ENCODE measurements around the gene LINGO3. TPM values are rescaled to one million over a fixed set of nuclear protein-coding genes. Genes with fewer than 3 reads are reported as not detected.

Gene LINGO3
- total and polyA plus RNA-seq, 2 of the 4 experiments (the other 2 are of a cell fraction), result not detected

GRCh38 chr19:2328401-2329148 is 20.6 kb upstream of the LINGO3 start, which contains the start of the genes LSM7 and SPPL2B:
LSM7 (minus strand) TSS chr19:2328586; CDS start chr19:2328566, 20 bp downstream.
SPPL2B (plus strand) TSS chr19:2328684; CDS start chr19:2328710, 26 bp downstream.
- ChIA-PET CTCF (no interaction called here), POLR2A (ENCODE audit: unreplicated experiment) (no interaction called here)
- Histone ChIP-seq H2BK5ac (ENCODE audit: low read depth, low read length, poor library complexity, severe bottlenecking) (peak within 1 kb of the TSS; percentile 92), H4K8ac (ENCODE audit: low read depth in 2 of 2, low read length in 2 of 2) (peak within 1 kb of the TSS; percentile 98), H2AK5ac (ENCODE audit: low read depth, low read length) (peak within 1 kb of the TSS; percentile 99), H3K4me2 (ENCODE audit: low read depth, low read length) (peak within 1 kb of the TSS; percentile 84), H2BK120ac (ENCODE audit: low read depth, low read length) (peak within 1 kb of the TSS; percentile 69), H2BK20ac (ENCODE audit: low read depth, low read length) (no peak within 1 kb of the TSS), H3K36me3 (ENCODE audit: control insufficient read depth, insufficient read depth, low read length) (peaks cover 22% of the 10 kb centered on the region), H3K79me1 (ENCODE audit: low read depth in 1 of 2, low read length in 2 of 2) (peaks cover 32 to 82% of the 10 kb centered on the region in 2 experiments), H2AK9ac (replicated peaks; ENCODE audit: low read depth, low read length, poor library complexity) (peak within 1 kb of the TSS; percentile 100), H4K20me1 (ENCODE audit: insufficient read depth, low read length) (peaks cover 36% of the 10 kb centered on the region), H3K14ac (replicated peaks; ENCODE audit: low read depth, low read length) (peak within 1 kb of the TSS; percentile 100), H3K23ac (ENCODE audit: low read depth, low read length) (peak within 1 kb of the TSS; percentile 99), H3K4me1 (ENCODE audit: control insufficient read depth, insufficient read depth, low read length) (peaks cover 4% of the 10 kb centered on the region), H3K27me3 (ENCODE audit: control insufficient read depth, insufficient read depth, low read length) (no peaks in the 10 kb centered on the region), H3K4ac (ENCODE audit: low read depth, low read length) (peak within 1 kb of the TSS; percentile 100), H3K56ac (ENCODE audit: extremely low read depth, insufficient read depth, low read length) (peak within 1 kb of the TSS; percentile 99), H3K9me1 (ENCODE audit: insufficient read depth, low read length) (no peaks in the 10 kb centered on the region), H4K5ac (ENCODE audit: low read depth, low read length) (peak within 1 kb of the TSS; percentile 86), H3K18ac (ENCODE audit: low read depth, low read length) (peak within 1 kb of the TSS; percentile 76), H3K27ac (ENCODE audit: insufficient read depth, low read length) (peak within 1 kb of the TSS; percentile 92), H2BK15ac (ENCODE audit: low read depth, low read length) (0 out of 3 replicates have a peak within 1 kb of the TSS, but pooled peaks have one; percentile 64), H3K4me3 (ENCODE audit: insufficient read depth, low read depth, low read length) (peak within 1 kb of the TSS; percentile 94), H3K9me3 (ENCODE audit: control insufficient read depth, insufficient read depth, low read length) (no peaks in the 10 kb centered on the region), H2AFZ (replicated peaks; ENCODE audit: low read length, poor library complexity) (peak within 1 kb of the TSS; percentile 99), H3K9ac (ENCODE audit: low read depth, low read length) (peak within 1 kb of the TSS; percentile 98), H4K91ac (ENCODE audit: insufficient read depth, low read depth, low read length) (peak within 1 kb of the TSS; percentile 99)
- dilution Hi-C loops (cut with HindIII; ENCODE audit: low sequenced_read_pairs, unreplicated experiment), result no loop called here
- WGBS, 2 experiments (ENCODE audit: extremely low coverage in 2 of 2, insufficient read length in 1 of 2), result 0% methylated on average over 61 of the region's 89 CpGs; no CpG with 5 or more reads in 1 of the 2 experiments
- TF ChIP-seq SMC3 (IDR thresholded peaks at IDR 0.05; ENCODE audit: low read depth, low read length), result no peak
- peak; percentile 37; the same call in 1 of the 2 replicates for TF ChIP-seq MAZ (IDR thresholded peaks at IDR 0.05; ENCODE audit: borderline replicate concordance, low read depth, low read length)
- TF ChIP-seq MXI1 (IDR thresholded peaks at IDR 0.05; ENCODE audit: borderline replicate concordance, low read depth, low read length), result peak; percentile 96
- peak; percentile 69; the same call in 1 of the 2 replicates for TF ChIP-seq POLR2A (IDR thresholded peaks at IDR 0.05; ENCODE audit: low read depth, low read length)
- no peak for TF ChIP-seq BHLHE40 (IDR thresholded peaks at IDR 0.05; ENCODE audit: low read depth, low read length)
- TF ChIP-seq, protein P1, sequence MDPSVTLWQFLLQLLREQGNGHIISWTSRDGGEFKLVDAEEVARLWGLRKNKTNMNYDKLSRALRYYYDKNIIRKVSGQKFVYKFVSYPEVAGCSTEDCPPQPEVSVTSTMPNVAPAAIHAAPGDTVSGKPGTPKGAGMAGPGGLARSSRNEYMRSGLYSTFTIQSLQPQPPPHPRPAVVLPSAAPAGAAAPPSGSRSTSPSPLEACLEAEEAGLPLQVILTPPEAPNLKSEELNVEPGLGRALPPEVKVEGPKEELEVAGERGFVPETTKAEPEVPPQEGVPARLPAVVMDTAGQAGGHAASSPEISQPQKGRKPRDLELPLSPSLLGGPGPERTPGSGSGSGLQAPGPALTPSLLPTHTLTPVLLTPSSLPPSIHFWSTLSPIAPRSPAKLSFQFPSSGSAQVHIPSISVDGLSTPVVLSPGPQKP (IDR thresholded peaks at IDR 0.05; ENCODE audit: borderline replicate concordance, low read depth, low read length), result no peak
- TF ChIP-seq RFX5 (IDR thresholded peaks at IDR 0.05; ENCODE audit: low read depth, low read length), result no peak
- 0 out of 2 replicates have a peak, but pooled peaks have one; percentile 10 for TF ChIP-seq USF2 (IDR thresholded peaks at IDR 0.05; ENCODE audit: low read depth, low read length)
- no peak for TF ChIP-seq RAD21 (IDR thresholded peaks at IDR 0.05; ENCODE audit: low read length)
- TF ChIP-seq FOS (IDR thresholded peaks at IDR 0.05; ENCODE audit: low read depth, low read length), result 0 out of 2 replicates have a peak, but pooled peaks have one; percentile 2
- peak; percentile 86 for ATAC-seq (ENCODE audit: low read depth)
- no TSS peak for BruUV-seq (replicated peaks)
- intact Hi-C loops (cut with micrococcal nuclease), result loop anchor here (2.0 to 5.0 kb wide), 3 partner anchors 64 to 308 kb away; no protein-coding TSS in a partner anchor
- in situ Hi-C loops (cut with MboI; ENCODE audit: low sequenced_read_pairs), result no loop called here
- peak; percentile 83 for DNase-seq
